HT1080 (cell line): ENCODE data around the gene ICAM4. TPM values are rescaled to one million over a fixed set of nuclear protein-coding genes. Genes with fewer than 3 reads are reported as not detected.

Experiments used
- DNase-seq: peaks from one replicate; pipeline ENCODE4 v3.0.0-alpha.2; 2015; ENCODE audit warnings: low read depth
- total RNA-seq: library from RNA; depleted of rRNA; stranded (reverse); fragments of >200 nt; shearing (Covaris generic); gene quantifications from 2 replicates; pipeline ENCODE4 v1.2.3, GENCODE V29; 2014

The ICAM4 gene
- total RNA-seq, 1 experiment from 2014 or later, result not detected

GRCh38 chr19:10290876-10291553, 4.3 kb downstream of the ICAM4 start:
- no peak for DNase-seq

GRCh38 chr19:10291554-10292205, 4.9 kb downstream of the ICAM4 start:
- no peak for DNase-seq

DNA sequence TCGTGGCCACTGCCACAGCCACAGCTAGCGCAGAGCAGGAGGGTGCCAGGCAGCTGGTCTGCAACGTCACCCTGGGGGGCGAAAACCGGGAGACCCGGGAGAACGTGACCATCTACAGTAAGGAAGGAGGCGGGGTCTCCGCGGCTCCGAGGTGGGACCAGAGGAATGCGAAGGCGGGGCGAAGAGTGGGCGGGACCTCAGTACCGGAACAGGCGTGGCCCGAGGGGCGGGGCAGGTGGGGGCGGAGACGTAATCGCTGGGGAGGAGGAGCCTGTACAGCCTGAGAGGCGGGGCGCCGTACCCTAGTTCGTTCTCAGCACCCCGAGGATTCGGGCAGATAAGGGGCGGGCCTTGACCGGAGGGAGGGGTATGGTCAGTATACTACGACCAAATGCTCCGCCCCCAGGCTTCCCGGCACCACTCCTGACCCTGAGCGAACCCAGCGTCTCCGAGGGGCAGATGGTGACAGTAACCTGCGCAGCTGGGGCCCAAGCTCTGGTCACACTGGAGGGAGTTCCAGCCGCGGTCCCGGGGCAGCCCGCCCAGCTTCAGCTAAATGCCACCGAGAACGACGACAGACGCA, 5.5 kb downstream of the ICAM4 start:
- no peak for DNase-seq

DNA sequence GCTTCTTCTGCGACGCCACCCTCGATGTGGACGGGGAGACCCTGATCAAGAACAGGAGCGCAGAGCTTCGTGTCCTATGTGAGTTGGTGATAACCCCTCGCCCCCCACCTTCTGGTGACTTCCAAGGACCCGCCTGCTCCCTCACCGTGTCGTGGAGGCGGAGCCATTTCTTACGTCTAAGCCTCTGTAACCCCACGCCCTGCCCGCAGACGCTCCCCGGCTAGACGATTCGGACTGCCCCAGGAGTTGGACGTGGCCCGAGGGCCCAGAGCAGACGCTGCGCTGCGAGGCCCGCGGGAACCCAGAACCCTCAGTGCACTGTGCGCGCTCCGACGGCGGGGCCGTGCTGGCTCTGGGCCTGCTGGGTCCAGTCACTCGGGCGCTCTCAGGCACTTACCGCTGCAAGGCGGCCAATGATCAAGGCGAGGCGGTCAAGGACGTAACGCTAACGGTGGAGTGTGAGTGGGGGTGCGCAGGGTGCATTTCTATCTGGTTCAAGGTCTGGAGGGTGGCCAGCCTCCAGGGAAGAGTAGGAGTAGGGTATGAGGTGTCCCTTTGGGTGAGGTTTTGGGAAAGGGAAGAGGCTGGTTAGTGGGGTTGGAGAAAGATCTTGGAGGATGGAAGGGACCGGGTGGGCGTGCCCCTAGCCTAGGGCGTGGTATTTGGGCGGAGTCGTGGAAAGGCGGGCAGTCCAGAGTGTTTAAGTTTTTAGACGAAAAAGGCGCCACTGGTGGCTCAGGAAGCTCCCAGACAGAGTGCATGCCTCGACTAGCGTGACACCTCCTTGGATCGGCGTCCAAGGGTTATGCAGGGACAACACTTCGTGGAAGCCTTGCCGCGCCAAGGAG, 6.3 kb downstream of the ICAM4 start:
- DNase-seq, result no peak

DNA sequence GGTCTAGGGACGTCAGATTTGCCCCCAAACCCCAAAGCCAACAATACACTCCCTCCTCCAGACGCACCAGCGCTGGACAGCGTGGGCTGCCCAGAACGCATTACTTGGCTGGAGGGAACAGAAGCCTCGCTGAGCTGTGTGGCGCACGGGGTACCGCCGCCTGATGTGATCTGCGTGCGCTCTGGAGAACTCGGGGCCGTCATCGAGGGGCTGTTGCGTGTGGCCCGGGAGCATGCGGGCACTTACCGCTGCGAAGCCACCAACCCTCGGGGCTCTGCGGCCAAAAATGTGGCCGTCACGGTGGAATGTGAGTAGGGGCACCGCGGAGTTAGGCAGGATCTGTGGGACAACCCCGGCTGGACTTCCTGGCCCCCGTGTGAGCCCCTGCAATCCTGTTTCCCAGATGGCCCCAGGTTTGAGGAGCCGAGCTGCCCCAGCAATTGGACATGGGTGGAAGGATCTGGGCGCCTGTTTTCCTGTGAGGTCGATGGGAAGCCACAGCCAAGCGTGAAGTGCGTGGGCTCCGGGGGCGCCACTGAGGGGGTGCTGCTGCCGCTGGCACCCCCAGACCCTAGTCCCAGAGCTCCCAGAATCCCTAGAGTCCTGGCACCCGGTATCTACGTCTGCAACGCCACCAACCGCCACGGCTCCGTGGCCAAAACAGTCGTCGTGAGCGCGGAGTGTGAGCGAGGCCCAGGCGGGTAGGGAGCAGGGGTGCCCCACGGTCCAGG, 7.0 kb downstream of the ICAM4 start:
- no peak for DNase-seq

- DNase-seq, result no peak
Observed at GRCh38 chr19:10294368-10294697, 7.6 kb downstream of the ICAM4 start.

GRCh38 chr19:10295305-10295846, 8.6 kb downstream of the ICAM4 start:
- DNase-seq, result no peak

DNA sequence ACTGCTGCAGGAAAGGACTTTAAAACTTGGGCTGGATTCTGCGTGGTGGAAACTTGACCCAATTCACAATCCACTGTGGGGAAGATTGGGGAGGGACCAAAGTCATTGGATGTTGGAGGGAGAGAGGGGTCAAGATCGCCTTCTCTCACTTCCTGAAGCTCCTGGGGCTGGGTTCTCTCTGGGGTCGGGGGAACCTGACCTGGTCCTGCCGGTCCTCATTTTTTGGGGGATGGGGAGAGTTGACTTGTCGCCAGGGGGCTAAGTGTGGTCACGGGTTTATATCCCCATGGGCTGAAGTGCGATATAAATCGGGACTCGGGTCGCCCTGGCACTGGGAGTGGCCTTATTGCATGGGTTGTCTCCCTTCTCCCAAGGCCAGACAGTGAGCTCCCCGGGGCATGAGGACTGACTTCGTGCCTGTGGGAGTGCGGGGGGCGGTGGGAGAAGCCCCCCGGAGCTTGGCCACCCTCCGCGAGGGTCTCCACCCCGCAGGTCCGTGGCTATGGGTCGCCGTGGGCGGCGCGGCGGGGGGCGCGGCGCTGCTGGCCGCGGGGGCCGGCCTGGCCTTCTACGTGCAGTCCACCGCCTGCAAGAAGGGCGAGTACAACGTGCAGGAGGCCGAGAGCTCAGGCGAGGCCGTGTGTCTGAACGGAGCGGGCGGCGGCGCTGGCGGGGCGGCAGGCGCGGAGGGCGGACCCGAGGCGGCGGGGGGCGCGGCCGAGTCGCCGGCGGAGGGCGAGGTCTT, 9.3 kb downstream of the ICAM4 start:
- DNase-seq, result no peak

GRCh38 chr19:10299545-10300458, 13.0 kb downstream of the ICAM4 start:
- DNase-seq, result no peak

- DNase-seq, result no peak
Observed at GRCh38 chr19:10305139-10305806, 18.5 kb downstream of the ICAM4 start.

- no peak for DNase-seq
Observed at GRCh38 chr19:10306327-10306726, 19.6 kb downstream of the ICAM4 start.

- DNase-seq, result no peak
Observed at GRCh38 chr19:10309423-10309822, 22.7 kb downstream of the ICAM4 start, which contains the start of gene ZGLP1. ZGLP1 (minus strand) TSS chr19:10309815.

- peak; percentile 56 for DNase-seq
Observed at GRCh38 chr19:10315335-10316214, 28.8 kb downstream of the ICAM4 start, which contains the start of gene FDX2. FDX2 (minus strand) TSS chr19:10316015; CDS start chr19:10315996, 19 bp downstream.

DNA sequence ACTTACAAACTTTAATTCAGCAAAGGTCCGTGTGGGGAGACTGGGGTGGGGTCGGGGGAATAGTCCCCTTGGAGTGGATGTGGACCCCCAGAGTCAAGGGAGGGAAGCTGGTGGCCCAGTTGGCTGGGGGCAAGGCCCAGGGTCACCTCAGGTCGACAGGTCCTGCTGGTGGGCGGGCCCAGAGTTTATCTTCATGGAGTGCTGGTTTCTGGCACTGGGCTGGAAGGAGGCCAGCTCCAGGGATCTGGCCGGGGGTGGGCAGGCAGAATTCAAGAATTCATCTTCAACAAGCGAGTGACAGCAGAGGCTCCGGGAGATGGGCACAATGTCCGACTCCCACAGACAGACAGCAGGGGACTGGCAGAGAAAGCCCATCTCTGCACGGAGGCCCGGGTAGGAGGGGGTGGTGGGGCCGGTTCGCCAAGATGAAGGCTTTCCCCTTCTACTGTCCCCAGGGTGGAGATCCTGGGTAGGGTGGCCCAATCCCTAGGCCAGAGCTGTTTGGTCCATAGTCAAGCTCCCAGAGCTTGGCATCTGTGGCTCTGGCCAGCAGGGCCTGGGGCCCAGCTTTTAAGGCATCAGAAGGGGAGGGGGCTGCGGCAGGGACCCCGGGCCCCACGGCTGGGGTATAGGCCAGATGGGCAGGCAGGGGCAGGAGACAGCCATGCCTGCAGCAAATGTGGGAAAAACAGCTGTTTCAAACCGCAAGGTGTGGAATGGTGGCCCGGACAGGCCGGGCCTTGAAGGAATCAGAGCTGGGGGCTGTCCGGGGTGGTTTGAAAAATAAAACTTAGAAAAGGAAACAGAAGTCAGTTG, 29.7 kb downstream of the ICAM4 start:
- no peak for DNase-seq

DNA sequence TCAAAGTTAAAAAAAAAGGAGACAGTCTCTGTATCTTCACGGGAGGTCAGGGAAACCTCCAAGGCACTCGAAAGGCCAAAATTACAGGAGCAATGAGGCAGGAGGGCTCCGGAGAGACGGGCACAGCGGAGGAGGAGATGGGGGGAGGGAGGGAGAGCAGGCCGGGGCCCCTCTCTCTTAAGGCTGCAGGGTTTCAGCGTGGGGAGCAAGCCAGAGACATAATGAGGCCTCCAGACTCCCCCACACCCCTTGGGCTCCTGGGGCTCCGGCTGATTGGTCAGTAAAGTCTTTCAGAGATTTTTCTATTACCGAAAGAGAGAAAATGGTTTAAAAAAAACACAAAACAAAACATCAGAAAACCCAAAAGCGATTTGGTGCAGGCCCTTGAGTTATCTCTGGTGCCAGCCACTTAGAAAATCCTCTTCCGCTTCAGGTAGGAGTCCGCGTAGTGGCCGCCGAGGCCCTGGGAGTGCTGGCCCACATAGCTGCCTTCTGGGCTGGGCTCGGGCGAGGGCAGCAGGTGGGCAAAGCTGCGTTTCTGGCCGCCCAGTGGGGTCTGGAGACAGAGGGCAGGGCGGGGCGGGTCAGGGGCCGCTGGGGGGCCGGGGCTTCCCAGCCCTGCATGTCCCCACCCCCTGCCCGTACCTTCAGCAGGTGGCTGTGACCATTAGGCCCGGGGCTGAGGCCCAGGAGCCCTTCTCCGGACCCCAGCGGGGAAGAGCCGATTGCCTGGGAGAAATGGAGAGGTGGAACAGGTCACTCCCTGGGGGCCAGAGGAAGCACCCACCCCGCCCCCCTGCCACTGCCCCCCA, 30.5 kb downstream of the ICAM4 start:
- no peak for DNase-seq
